Activated CD4-positive, CD25-positive, alpha-beta regulatory T cell treated with anti-CD3 and anti-CD28 coated beads, Interleukin-2, amount 50 U/mL, for 24 hours (primary cell): ENCODE measurements around the gene PTPN21.
A peak's percentile ranks its signal among the peaks of the same experiment; 100 is the strongest.

ENCODE experiments used
- ATAC-seq, 2 donors: fragments of 150-1000 bp; cut with Tn5 transposase; one replicate each; pipeline ENCODE4 v1.10.0; 2021; ENCODE audit warnings: mild to moderate bottlenecking in 1 of 2, moderate library complexity in 1 of 2

Gene PTPN21

GRCh38 chr14:88454886-88455285 lies 99.9 kb downstream of the PTPN21 start:
- no peak for ATAC-seq

GRCh38 chr14:88452231-88452630 lies 102.6 kb downstream of the PTPN21 start:
- ATAC-seq: no peak

GRCh38 chr14:88439088-88439487 lies 115.7 kb downstream of the PTPN21 start:
- ATAC-seq: no peak

GRCh38 chr14:88437658-88438057 lies 117.1 kb downstream of the PTPN21 start:
- no peak for ATAC-seq

- ATAC-seq: no peak
Measured at GRCh38 chr14:88430976-88431375, 123.8 kb downstream of the PTPN21 start.

GRCh38 chr14:88426271-88426670 lies 128.5 kb downstream of the PTPN21 start:
- ATAC-seq: no peak

- no peak for ATAC-seq
Measured at GRCh38 chr14:88424573-88424972, 130.2 kb downstream of the PTPN21 start.

- ATAC-seq: peak; percentile 87 to 88
Measured at GRCh38 chr14:88422919-88423650, 131.7 kb downstream of the PTPN21 start.

- ATAC-seq: no peak
Measured at GRCh38 chr14:88422047-88422446, 132.8 kb downstream of the PTPN21 start.

GRCh38 chr14:88421286-88421685 lies 133.5 kb downstream of the PTPN21 start:
- no peak for ATAC-seq

GRCh38 chr14:88420187-88420586 lies 134.6 kb downstream of the PTPN21 start:
- no peak for ATAC-seq

GRCh38 chr14:88417594-88417993 lies 137.2 kb downstream of the PTPN21 start:
- no peak for ATAC-seq
